DMS53 (cell line): ENCODE results near the gene POP4.

Experiments
- DNase-seq: peaks from one replicate; lab custom pipeline; 2025; lab: John Stamatoyannopoulos, UW

POP4 gene

DNA sequence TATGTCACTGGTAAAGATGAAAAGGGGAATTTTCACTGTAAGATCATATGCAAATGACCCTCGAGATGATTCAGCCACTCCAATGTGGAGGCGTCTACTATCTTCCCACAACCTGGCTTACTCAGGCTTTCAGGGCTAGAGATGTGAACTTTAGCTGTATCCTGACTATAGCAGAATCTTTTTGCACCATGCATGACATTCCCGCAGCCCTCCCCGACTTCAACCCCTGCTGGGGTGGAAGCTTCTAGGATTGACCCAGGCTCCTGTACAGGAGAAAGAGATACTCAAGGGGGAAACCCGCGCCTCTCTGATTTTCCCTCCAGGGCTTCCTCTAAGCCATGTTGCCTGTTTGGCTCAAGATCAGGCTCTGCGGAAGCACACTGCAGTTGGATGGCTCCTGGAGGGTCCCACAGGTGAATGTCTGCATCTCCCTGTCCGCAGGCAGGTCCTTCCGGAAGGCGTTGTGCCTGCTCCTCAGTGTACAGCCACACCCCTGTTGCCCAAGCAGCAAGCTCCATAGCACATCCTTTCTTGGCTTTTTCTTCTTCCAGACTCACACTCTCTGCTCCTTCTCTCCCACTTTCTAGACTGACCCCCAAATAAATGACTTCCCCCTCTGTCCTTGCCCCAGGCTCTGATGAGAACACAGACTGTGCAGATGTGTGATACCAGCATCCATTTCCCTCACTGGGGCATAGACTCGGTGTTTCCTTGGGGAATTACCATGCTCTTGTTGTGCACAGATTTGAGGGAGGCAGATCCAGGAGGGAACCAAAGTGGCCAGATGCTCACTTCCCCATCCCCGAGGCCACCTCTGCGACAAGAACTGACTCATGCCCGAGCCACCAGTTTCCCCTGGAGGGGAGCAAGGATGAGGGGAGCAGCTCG lies 29.1 kb upstream of the POP4 start:
- no peak for DNase-seq

DNA sequence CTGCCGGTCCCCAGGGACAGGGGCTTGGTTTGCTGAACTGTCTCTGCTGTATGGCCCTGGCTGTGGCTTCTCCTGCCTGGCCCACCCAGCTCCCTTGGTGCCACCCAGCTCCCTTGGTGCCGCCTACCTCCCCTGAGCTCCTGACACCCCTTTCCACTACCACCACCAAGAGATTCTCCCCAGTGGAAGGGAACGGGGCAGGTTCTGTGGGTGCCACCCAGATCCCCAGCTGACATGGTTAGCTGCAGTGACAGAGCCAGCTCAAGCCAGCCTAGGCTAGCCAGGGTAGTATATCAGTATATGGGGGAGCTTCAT lies 28.5 kb upstream of the POP4 start:
- DNase-seq, result no peak

DNA sequence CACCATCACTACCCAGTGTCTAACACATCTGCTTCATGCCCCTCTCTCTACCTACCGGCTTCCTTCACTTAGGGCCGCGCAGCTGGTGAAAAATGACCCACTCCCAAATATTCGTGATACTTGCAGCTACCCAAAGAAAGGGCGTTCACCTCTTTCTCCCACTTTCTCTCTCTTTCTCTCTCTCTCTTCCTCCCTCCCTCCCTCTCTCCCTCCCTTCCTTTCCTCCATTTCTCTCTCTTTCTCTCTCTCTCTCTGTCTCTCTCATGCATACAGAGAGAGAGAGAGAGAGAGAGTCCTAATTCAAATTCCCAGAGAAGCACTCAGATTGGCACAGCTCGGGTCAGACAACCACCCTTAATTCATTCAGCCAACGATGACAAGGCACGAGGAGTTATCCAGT lies 27.7 kb upstream of the POP4 start:
- no peak for DNase-seq

DNA sequence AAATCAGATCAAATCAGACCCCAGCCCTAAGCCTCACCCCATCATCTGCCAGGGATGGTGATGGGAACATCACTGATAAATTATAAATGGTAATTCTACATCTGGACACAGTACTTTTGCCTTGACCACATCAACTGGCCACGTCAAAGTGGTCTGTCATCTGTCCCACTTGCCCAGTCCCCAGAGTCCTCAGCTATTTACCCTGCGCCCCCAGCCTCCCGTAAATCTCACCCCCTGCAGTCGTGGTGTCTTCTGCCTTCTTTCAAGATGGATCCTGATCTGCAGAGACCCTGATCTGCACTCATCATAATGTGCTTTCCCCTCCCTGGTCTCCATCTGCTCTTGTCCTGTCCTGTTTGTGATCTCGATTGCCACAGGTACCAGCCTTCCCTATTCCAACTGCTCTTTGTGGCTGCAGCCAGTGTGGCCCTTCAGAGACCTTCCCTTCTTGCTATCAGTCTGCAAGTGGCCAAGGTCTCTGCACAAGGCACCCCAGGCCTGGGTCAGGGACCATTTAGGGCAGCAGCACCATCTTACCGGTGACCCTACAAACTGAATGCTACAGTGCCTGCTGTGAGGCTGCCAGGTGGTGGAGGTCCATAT lies 26.7 kb upstream of the POP4 start:
- no peak for DNase-seq

DNA sequence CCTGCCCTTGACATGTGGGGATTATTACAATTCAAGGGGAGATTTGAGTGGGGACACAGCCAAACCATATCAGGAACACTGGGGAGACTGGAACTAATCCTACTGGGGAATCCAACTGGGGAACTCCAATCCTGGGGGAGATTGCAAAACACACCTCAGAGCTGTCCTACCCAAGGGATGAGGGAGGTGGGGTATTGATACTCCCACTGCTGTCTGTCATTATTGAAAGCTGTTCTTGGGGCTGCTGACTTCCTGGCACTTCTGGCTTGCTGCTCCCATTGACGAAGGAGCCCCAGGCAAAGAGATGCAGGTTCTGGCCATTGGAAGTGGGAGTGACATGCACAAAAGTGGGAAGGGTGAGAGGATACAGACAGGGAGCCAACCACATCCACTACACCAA lies 24.7 kb upstream of the POP4 start:
- no peak for DNase-seq

DNA sequence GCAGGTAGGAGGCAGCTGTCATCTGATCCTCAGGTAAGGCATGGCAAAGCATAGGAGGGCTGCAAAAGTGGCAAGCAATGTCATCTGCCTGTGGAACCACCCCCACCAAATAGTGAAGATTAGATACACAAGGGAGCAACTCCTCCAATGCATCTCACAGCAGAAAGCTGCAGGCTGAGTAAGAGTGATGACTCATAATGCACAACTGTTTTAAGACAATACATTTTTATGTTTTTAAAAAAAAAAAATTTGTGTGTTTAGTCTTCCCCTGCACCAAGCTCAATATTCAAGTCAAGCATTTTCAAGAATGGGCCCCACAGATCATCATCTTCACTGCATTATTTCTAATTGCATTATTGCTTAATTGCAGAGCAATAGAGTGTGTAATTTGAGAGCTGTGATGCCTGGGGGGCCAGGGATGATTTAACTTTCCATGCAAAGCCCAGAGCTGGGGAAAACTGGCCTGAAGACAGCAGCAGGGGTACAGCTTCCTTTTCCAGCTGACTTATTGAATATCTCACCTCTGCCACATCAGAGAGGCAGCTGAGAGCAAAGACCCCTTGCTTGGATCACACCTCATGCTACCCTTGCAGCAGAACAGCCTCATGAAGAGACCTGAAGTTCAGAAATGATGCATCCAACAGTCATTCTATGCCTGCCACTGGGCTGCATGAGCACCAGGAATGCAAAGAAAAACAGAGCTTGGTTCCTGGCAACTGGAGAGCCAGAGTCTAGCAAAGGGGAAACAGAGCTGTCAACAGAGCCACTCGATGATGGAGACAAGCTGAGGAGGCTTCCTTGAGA lies 22.7 kb upstream of the POP4 start:
- no peak for DNase-seq

DNA sequence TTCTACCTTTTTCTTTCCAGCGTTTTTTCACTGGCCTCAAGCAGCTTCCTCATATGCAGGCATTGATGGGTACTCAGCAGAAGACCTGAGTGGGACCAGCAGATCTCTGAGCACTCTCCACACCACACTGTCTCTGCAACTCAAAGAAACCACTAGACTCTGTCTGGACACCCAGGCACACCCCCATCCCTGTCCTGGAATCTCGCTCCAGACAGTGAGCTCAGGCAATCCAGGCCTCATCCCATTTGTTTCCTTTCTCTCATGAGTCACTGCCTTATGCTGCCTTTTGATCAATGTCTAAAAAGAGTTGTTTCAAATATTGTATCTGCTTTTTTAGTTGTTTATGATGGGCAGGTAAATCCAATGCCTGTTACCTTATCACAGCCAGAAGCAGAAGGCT lies 19.7 kb upstream of the POP4 start:
- DNase-seq, result no peak

DNA sequence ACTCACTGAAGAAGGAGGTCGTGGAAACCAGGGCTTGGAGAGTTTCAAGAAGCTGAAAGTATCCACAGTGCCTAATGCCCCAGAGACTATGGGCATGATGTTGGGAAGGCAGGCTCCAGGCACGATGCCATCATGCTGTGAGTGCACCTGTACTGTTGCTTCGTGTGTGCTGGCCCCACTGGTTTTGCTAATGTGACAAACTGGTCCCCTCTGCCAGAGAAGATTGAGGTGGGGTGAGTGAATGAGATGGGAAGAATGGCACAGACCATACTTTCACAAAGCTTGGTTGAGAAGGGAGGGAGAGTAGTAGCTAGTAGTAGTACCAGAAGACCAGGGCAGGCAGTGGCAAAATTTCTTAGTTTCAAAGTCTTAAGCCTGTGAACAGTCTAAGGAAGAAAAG lies 19.0 kb upstream of the POP4 start:
- no peak for DNase-seq

DNA sequence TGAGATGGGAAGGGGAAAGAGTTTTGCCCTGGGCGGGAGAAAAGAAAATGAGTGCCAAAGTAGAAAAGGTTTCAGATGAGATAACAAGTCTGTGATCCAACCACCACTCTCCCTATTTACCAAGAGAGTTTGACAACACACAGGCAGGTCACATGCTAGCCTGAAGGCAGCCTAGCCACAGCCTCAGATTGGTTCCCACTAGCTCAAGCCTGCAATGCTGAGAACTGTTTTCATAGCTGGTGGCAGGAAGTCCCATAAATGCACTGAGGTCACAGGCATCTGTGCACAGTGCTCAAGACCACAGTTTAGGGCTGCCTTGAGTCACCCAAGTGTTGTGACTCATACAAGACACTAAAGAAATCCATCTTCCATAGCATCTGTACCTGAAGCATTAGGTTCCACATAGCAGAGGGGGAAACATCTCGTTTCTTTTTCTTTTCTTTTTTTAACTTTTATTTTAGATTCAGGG lies 18.5 kb upstream of the POP4 start:
- DNase-seq, result no peak

DNA sequence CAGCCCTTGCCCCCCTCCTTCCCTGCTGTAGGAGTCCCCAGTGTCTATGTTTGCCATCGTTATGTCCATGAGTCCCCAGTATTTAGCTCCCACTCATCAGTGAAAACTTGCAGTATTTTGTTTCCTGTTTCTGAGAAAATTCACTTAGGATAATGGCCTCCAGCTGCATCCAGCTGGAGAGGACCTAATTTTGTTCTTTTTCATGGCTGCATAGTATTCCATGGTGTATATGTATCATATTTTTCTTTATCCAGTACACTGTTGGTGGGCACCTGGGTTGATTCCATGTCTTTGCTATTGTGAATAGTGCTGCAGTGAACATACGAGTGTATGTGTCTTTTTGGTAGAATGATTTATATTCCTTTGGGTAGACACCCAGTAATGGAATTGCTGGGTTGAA lies 18.0 kb upstream of the POP4 start:
- DNase-seq, result no peak

DNA sequence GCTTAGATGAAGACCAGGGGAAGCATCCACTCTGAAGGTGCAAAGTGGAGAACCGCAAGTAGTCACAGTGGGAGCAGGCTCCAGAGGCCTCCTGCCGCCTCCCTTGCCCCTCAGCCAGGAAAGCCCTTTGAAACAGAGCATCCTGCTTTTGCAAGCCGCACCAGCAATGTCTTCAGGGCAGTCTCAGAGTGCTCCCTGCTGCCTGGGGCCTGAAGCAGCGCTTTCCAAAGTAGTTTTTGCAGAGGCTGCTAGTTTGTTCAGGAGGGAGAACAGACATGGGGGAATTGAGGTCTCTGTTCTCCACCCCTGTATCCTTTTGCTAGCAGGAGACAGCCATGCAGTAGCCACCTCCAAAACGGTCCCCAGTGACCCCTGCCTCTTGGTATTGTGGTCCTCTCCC lies 15.8 kb upstream of the POP4 start:
- no peak for DNase-seq

DNA sequence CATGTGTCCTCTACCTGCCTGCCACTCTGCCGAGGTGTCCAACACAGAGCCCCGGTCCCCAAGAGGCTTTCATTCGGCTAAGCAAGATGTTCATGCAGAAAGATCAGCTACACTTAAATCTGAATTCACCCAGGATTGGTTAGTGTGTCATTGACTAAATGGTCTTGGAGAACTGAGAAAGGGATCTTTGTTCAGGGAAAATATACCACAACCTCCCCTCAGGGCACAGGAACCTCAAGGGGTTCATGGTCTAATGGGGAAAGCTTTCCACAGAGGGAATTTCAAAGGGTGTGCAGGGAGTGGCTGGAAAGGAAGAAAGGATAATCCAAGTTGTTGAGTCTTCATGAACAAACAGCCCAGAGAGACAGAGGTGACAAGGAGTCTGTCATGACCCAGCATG lies 14.4 kb upstream of the POP4 start:
- DNase-seq, result no peak

DNA sequence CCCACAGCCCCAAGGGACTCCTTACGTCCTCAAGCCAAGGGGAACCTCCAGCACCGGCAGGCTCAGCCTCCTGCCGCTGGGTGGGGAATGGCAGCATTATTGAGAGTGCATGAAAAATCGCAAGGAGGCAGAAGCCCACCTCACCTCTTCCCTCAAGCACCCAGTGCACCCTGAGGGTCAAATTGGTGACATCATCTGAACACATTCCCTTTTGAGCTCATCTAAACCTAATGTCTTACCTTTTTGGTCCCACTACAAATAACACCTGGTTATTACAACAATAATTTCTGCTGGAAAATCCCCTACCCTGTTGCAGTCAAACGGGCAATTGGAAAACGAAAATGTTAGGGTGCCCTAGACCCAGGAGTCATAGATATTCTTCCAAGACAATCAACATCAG lies 12.2 kb upstream of the POP4 start:
- no peak for DNase-seq

DNA sequence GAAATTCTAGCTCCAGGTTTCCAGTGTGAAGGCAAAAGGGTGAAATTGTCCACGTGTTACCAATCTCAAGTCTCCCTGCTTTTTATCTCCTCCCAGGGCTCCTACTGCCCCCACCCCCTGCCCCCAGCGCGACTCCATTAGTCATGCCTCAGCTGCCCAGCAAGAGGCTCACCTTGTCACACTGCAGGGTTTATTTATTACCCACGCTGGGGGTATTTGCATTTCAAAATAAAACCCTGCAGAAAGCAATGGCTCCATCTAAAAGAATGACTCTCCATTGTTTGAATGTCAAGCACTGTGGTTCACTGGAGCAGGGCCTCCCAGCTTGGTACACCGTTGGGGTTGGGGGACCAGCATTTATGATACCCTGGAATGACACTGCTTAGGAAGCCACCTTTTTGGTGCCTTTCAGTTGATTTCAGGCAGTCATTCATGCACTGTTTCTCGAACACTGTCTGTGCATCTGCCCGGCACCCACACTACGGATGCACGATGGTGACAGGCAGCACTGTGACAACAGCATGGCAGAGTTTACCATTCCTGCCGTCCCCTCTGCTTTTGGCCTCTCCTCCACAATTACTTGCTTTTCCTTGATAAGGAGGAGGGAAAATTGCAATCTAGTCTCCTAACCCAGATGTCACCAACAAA lies 9.9 kb upstream of the POP4 start:
- DNase-seq, result peak; percentile 4

DNA sequence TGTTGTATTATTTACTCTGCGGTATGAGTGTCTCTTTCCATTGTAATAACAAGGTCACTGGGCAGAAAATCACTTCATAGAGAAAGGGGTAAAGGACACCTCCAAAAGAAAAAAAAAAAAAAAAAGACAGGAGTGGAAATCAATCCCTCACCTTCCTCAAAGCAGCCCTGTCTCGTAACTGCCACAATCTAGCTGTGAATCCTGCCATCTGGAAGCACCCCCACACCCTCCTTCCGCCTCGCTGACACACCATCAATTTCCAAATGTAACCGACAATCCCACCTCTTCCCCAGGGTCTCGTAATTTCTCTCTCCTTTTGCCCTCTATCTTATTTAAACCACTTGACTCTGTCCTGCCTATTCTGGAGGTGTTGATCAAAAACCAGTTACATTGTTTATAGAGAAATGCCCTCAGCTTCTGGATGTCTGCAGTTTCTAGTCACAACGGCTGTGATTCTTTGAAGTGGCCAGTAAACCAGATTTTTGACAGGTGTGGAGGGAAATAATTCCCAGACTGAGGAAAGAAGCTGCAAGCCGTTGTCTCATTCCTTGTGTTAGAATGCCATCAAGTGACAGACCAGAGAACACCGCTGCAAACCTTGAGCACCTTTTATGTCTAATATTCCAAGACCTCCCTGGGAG lies 9.1 kb upstream of the POP4 start:
- DNase-seq, result peak; percentile 71

DNA sequence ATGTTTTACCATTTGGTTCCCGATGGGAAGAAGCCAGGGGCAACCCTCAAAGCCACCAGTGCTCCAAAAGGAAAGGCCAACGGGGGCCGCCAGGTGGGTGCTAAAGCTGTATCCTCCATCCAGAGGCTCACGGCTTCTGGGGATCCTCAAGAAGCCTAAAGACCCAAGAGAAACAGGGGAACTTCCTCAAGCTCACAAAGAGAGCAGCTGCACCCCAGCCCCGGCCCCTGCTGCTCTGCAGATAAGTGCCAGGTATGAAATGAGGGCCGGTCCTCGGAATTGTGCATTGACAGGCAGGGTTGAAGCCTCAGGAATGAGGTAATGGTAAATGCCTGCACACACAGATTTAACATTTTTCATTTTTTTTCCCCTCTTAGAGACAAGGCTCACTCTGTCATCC lies 8.0 kb upstream of the POP4 start:
- DNase-seq, result no peak

DNA sequence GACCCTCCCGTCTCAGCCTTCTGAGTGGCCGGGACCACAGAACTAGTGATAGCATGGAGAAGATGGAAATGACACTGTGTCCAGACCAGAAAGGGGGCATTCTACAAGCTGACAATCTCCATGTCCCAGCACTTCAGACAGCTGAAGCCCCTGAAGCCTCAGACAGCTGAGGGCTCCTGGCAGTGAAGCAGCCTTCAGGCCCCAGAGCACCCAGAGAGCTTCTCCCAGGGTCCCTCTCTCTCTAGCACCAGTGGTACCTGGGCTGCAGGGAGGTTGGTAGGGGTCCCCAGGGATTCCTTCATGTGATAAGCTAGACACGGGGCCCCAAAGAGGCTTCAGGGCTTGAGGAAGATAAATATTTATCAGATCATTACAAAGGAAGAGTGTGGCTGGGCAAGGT lies 7.6 kb upstream of the POP4 start:
- no peak for DNase-seq

DNA sequence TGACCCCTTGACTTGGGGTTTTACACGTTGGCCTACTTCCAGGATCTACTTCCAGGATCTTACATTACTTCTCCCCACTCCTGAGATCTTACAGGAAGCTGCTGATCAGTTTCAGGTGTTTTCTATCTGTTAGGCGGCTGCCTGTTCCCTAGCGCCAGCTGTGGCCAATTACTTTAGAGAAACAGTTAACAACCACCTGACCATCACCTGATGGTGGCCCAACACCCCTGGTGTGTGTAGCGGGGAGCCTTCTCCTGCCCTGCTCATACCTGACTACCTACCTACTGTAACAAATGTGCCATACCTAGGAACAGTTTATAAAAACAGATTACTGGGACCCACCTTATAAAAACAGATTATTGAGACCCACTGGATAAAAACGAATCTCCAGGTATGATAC lies 2.8 kb upstream of the POP4 start:
- no peak for DNase-seq

DNA sequence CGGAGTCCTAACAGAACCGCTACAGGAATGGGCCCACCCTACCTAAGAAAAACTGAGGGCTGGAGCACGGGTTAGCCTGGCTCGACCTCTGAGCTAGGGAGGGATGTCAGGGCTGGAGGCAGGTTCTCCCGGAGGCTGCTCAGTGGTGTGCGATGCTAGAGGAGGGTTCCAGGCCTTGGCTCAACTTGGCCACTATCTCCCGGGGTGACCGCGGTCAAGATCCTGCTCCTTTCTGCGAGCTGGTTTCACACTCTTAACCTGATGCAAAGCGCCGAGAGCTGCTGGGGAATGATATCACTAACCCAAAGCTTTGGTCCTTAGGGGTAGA lies 301 bp downstream of the POP4 start:
- DNase-seq, result peak; percentile 61

DNA sequence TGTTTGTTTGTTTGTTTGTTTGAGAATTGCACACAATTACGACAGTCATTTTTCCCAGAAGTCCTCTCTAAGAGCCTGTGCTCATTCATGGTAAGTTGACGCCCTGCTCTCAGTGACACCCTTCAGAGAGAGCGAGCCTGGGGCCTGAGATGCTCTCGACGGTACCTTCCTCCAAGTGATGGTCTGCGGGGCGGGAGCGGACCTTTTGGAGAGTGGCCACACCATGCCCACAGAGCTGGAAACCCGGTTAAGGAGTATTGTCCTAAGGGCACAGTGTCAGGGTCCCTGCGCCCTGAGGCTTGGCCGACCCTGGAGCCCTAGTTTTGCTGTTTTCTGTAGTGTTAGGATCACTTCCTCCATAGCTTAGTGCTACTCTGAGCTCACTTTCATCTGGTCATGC lies 3.6 kb downstream of the POP4 start:
- DNase-seq, result no peak

DNA sequence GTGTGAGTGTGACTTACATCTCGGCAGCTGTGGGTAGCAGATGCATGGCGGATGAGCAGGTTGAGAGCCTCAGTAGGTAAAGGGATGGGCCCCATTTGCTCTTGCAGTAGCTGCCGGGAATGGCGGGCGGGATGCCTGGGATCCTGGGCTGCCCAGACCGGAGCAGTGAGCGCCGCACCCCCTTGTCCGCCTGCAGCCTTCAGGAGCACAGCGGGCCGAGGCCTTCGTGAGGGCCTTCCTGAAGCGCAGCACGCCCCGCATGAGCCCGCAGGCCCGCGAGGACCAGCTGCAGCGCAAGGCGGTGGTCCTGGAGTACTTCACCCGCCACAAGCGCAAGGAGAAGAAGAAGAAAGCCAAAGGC lies 4.1 kb downstream of the POP4 start:
- no peak for DNase-seq

DNA sequence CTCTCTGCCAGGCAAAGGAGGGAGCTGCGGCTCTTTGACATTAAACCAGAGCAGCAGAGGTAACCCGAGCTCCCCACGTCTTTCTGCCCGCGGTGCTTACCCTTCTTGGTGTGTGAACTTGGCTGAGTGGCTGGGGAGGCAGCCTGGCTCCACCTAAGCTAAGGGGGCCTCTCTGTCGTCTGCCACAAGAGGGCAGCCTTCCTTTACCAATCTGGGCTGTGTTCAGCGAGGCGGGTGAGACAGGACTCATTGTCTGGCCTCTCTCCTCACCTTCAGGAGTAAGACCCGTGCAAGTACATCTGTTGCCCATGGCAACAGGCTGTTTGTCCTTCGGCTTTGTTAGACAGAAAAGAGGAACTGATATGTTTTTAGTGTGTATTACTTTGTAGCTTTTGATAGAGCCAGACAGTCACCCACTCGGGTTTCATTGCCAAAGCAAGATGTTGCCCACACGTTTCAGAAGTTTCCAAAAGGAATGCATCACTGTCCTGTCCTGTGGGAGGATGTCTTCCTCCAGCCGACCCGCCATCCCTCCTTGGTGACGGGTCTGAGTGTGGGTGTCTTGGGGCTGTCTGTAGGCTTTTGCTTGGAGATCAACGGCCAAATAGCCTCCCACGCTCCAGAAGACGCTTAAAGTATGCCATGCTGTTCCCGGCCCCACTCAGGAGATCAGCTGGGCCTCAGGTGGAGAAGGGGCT lies 4.6 kb downstream of the POP4 start:
- DNase-seq, result peak; percentile 84
